Central memory CD4-positive, alpha-beta T cell (primary cell): Measurements from ENCODE around the gene PKD1L1.

Experiments
- DNase-seq: peaks from one replicate; pipeline ENCODE4 v3.0.0; 2022

Gene PKD1L1

GRCh38 chr7:47786557-47787248, 161.6 kb downstream of the PKD1L1 start:
- DNase-seq: no peak

- no peak for DNase-seq
Measured at GRCh38 chr7:47785923-47786556, 162.2 kb downstream of the PKD1L1 start.

DNA sequence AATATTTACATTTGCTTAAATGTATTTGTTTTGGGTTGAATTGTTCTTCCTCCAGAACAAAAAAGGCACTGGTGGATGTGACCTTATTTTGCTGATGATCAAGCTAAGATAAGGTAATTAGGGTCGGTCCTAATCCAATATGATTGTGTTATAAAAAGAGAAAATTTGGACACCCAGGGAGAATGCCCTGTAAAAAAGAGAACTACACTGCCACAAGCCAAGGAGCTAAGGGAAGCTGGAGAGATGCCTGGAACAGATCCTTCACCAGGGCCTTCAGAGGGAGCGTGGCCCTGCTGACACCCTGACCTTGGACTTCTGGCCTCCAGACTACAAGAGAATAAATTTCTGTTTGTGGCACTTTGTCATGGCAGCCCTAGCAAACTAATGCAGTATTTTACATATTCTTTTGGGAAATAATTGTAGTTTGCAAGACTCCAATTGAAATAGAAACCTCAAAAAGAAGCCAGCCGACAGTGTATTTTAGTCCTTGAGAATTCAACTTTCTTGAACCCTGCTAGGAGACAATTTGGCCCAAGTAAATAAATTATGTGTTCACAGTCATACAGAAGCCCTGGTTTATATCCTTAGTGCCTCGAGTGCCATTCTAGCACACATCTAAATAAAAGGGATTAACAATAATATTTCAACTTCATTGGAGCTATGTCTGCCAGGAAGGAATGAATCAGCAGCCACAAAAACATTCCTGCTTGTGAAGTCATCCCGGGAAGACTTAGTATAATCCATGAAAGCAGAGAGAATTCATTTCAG, 164.6 kb downstream of the PKD1L1 start:
- no peak for DNase-seq

- DNase-seq: no peak
Measured at GRCh38 chr7:47782792-47783191, 165.5 kb downstream of the PKD1L1 start.

DNA sequence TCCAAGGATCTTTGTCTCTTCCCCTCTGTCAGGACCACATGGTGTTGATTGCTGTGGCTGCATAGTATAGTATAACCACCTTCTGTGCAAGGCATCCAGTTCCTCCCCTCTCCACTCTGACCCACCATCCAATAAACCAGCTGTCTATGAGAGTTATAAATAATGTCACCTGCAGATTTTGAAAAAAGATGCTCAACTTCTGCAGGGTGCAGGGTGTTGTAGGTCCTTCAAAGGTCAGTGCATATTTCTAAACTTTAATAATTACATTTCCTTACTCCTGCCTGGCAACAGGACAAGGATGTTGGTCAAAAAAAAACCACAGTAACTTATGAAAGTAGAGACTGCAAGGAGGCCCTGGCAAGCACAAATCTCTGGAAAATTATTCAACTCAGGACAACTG, 166.2 kb downstream of the PKD1L1 start:
- no peak for DNase-seq

GRCh38 chr7:47780555-47780954, 167.7 kb downstream of the PKD1L1 start:
- no peak for DNase-seq

GRCh38 chr7:47779341-47779771, 168.9 kb downstream of the PKD1L1 start:
- DNase-seq: no peak

GRCh38 chr7:47778153-47778661, 170.1 kb downstream of the PKD1L1 start:
- DNase-seq: no peak

- no peak for DNase-seq
Measured at GRCh38 chr7:47777531-47778152, 170.6 kb downstream of the PKD1L1 start.

GRCh38 chr7:47776335-47776734, 171.9 kb downstream of the PKD1L1 start:
- DNase-seq: no peak

- no peak for DNase-seq
Measured at GRCh38 chr7:47775238-47775637, 173.0 kb downstream of the PKD1L1 start.

- no peak for DNase-seq
Measured at GRCh38 chr7:47772492-47772891, 175.8 kb downstream of the PKD1L1 start.

DNA sequence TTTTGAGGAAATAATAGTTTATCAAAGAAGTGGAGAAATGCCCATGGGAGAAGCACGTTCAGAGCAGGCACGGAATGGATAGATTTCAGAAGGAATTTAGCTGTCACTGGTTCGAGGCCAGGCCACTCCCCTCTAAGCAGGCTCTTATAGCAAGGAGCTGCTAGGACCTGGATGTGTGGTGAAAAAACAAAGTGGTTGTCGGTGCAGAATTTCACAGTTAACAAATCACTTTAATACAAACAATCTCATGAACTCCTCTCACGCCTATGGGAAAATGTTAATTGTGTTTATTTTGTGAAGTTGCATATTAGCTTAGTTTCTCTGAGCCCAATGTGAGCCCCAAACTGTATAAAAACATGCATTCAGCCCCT, 176.3 kb downstream of the PKD1L1 start:
- no peak for DNase-seq

GRCh38 chr7:47771336-47771989, 176.8 kb downstream of the PKD1L1 start:
- DNase-seq: no peak

GRCh38 chr7:47766126-47766525, 182.1 kb downstream of the PKD1L1 start:
- no peak for DNase-seq

DNA sequence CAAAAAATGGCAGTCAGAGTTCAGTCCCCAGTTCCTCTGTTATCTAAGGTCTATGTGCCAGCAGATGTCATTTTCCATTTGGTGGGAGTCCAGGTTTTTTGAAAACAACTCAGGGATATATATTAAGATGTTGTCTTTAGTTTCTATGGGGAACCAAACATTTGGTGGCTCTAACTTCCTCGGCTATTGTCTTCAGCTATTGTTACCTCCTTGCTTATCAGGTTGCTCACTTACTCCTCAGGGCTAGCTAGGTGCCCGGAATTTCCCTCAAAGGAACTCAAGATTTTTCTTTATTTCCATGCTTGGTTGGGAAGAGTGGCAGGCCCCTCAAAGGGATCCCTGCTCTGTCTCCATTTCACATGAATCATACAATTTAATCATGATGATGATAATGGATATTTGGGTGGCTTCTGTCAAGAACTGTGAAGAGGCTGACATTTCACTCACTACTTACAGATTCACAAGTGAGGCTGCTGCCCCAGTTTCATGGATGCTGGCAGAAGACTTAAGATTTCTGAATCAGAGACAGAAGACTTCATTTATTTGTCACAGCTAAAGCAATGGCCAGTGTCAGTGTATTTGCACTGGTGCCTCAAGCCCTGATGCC, 182.8 kb downstream of the PKD1L1 start:
- DNase-seq: no peak

DNA sequence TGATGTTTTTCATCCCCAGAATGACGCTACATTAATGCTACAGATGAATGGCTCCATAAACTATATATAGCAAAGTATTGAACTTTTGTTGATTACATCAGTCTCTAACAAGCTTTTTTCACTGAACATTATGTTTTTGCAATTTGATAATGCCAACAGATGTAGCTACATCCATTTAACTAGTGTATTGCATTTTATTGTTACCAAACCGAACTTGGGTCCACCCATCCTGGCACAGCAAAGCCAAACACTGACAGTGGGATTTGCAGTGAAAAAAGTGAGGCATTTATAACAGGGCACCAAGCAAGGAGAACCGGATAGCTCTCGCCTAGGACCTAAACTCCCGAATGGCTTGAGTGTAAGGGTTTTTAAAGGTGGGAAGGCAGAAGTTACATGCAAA, 183.5 kb downstream of the PKD1L1 start:
- DNase-seq: no peak

- DNase-seq: no peak
Measured at GRCh38 chr7:47763063-47763974, 184.9 kb downstream of the PKD1L1 start.

GRCh38 chr7:47762746-47763062, 185.6 kb downstream of the PKD1L1 start:
- no peak for DNase-seq

GRCh38 chr7:47762207-47762606, 186.1 kb downstream of the PKD1L1 start:
- no peak for DNase-seq

- no peak for DNase-seq
Measured at GRCh38 chr7:47759056-47759706, 189.1 kb downstream of the PKD1L1 start.
